Ishikawa (cell line): ENCODE data around the gene CHCHD4.
A peak's percentile ranks its signal among the peaks of the same experiment; 100 is the strongest.

Experiments used
- CEBPB ChIP-seq: IDR thresholded peaks from 2 replicates; pipeline ENCODE4 v1.6.1; 2012
- CREB1 ChIP-seq: IDR thresholded peaks from 2 replicates; pipeline ENCODE4 v1.6.1; 2012; ENCODE audit warnings: low read depth
- EP300 ChIP-seq: IDR thresholded peaks from 2 replicates; pipeline ENCODE4 v1.6.1; 2012; ENCODE audit warnings: borderline replicate concordance
- FOXM1 ChIP-seq: IDR thresholded peaks from 2 replicates; pipeline ENCODE4 v1.6.1; 2012; ENCODE audit warnings: low read depth, borderline replicate concordance
- MAX ChIP-seq: IDR thresholded peaks from 2 replicates; pipeline ENCODE4 v1.6.1; 2012
- NFIC ChIP-seq: IDR thresholded peaks from 2 replicates; pipeline ENCODE4 v1.6.1; 2012
- RAD21 ChIP-seq: IDR thresholded peaks from 2 replicates; pipeline ENCODE4 v1.6.1; 2012; ENCODE audit warnings: low read depth
- REST ChIP-seq: IDR thresholded peaks from 2 replicates; pipeline ENCODE4 v1.6.1; 2012; ENCODE audit warnings: low read depth, mild to moderate bottlenecking
- TAF1 ChIP-seq: IDR thresholded peaks from 2 replicates; pipeline ENCODE4 v1.6.1; 2012; ENCODE audit warnings: low read depth, mild to moderate bottlenecking
- TEAD4 ChIP-seq: IDR thresholded peaks from 2 replicates; pipeline ENCODE4 v1.6.1; 2012
- USF1 ChIP-seq: IDR thresholded peaks from 2 replicates; pipeline ENCODE4 v1.6.1; 2012
- YY1 ChIP-seq: IDR thresholded peaks from 2 replicates; pipeline ENCODE4 v1.6.1; 2012; ENCODE audit warnings: low read depth
- ZBTB7A ChIP-seq: IDR thresholded peaks from 2 replicates; pipeline ENCODE4 v1.6.1; 2012; ENCODE audit warnings: low read depth

The CHCHD4 gene

GRCh38 chr3:14118400-14119381 lies 6.0 kb downstream of the CHCHD4 start:
- no peak for TF ChIP-seq USF1
- no peak for TF ChIP-seq YY1
- TF ChIP-seq NFIC, result no peak
- TF ChIP-seq TAF1, result no peak
- TF ChIP-seq CREB1, result no peak
- no peak for TF ChIP-seq RAD21
- TF ChIP-seq MAX, result no peak
- no peak for TF ChIP-seq FOXM1
- TF ChIP-seq CEBPB, result no peak
- no peak for TF ChIP-seq REST

- TF ChIP-seq RAD21, result no peak
- TF ChIP-seq EP300, result no peak
- no peak for TF ChIP-seq CREB1
- TF ChIP-seq ZBTB7A, result no peak
- TF ChIP-seq YY1, result no peak
- TF ChIP-seq FOXM1, result no peak
These were observed 6.9 kb downstream of the CHCHD4 start for GRCh38 chr3:14117468-14118399.

- TF ChIP-seq CREB1 (no peak), NFIC (no peak), RAD21 (peak; percentile 67)
These were observed 10.6 kb downstream of the CHCHD4 start for GRCh38 chr3:14113965-14114635.

- TF ChIP-seq USF1, result no peak
These were observed 14.0 kb downstream of the CHCHD4 start for GRCh38 chr3:14110699-14111098.

GRCh38 chr3:14097616-14098391 lies 26.9 kb downstream of the CHCHD4 start:
- TF ChIP-seq CREB1 (no peak), ZBTB7A (no peak), USF1 (no peak), TEAD4 (no peak), FOXM1 (no peak), MAX (no peak)

- TF ChIP-seq REST (no peak), ZBTB7A (no peak), RAD21 (no peak), MAX (no peak), CREB1 (no peak), YY1 (no peak), USF1 (no peak), TAF1 (no peak), NFIC (no peak), FOXM1 (no peak)
These were observed 27.9 kb downstream of the CHCHD4 start for GRCh38 chr3:14096742-14097141.
